ENCODE data around the gene ZBTB46. TPM values are rescaled to one million over a fixed set of nuclear protein-coding genes. Genes with fewer than 3 reads are reported as not detected.
A peak's percentile ranks its signal among the peaks of the same experiment; 100 is the strongest.

ZBTB46 gene
- total RNA-seq, 1 experiment from 2014 or later: 9.5 TPM

- no peak overlapping the region for H3K4me3 ChIP-seq (ENCODE audit: low read depth, low read length)
- Mint-ChIP-seq H3K9me3 (ENCODE audit: unreplicated experiment) (no peaks in the 10 kb centered on the region), H3K36me3 (ENCODE audit: insufficient read depth, unreplicated experiment) (peaks cover 93% of the 10 kb centered on the region), H3K27me3 (ENCODE audit: insufficient read depth, unreplicated experiment) (peaks cover 2% of the 10 kb centered on the region), H3K27ac (ENCODE audit: unreplicated experiment) (peak overlapping the region; percentile 94), H3K4me3 (ENCODE audit: unreplicated experiment) (peak overlapping the region; percentile 40), H3K4me1 (ENCODE audit: low read depth, unreplicated experiment) (peaks cover 11% of the 10 kb centered on the region)
- ChIA-PET CTCF (interaction anchor here (0.7 kb wide), 1 partner anchor 134 kb away, joined by 6 read pairs; no protein-coding TSS in a partner anchor), POLR2A (no interaction called here)
- H3K36me3 ChIP-seq (ENCODE audit: control insufficient read depth, insufficient read depth, low read length): no peaks in the 10 kb centered on the region; the same call in 1 of the 2 replicates
- intact Hi-C loops (cut with micrococcal nuclease; ENCODE audit: unreplicated experiment): loop anchor here (5.0 kb wide), 1 partner anchor 158 kb away; the partner anchor contains the start of gene PTK6
- no TSS peak for BruUV-seq (replicated peaks)
- TF ChIP-seq, protein P1, sequence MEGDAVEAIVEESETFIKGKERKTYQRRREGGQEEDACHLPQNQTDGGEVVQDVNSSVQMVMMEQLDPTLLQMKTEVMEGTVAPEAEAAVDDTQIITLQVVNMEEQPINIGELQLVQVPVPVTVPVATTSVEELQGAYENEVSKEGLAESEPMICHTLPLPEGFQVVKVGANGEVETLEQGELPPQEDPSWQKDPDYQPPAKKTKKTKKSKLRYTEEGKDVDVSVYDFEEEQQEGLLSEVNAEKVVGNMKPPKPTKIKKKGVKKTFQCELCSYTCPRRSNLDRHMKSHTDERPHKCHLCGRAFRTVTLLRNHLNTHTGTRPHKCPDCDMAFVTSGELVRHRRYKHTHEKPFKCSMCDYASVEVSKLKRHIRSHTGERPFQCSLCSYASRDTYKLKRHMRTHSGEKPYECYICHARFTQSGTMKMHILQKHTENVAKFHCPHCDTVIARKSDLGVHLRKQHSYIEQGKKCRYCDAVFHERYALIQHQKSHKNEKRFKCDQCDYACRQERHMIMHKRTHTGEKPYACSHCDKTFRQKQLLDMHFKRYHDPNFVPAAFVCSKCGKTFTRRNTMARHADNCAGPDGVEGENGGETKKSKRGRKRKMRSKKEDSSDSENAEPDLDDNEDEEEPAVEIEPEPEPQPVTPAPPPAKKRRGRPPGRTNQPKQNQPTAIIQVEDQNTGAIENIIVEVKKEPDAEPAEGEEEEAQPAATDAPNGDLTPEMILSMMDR (IDR thresholded peaks at IDR 0.05; ENCODE audit: insufficient read depth in 1 of 2, low read depth in 1 of 2, low read length in 1 of 2, severe bottlenecking in 1 of 2, unreplicated experiment in 1 of 2): no peak
- H3K4me1 ChIP-seq: peaks cover 25% of the 10 kb centered on the region
- no peaks in the 10 kb centered on the region for H3K27me3 ChIP-seq (replicated peaks; ENCODE audit: control insufficient read depth, insufficient read depth, low read length)
- peak; percentile 25 to 58 for DNase-seq
- peaks cover 3% of the 10 kb centered on the region; the same call in 1 of the 2 replicates for H3K9me3 ChIP-seq
Measured at GRCh38 chr20:63694584-63695423, 136.3 kb downstream of the ZBTB46 start.

GRCh38 chr20:63693733-63694583, 137.1 kb downstream of the ZBTB46 start:
- Histone ChIP-seq H3K4me3 (ENCODE audit: low read depth, low read length) (no peak overlapping the region), H3K4me1 (peaks cover 16% of the 10 kb centered on the region), H3K9me3 (peaks cover 3% of the 10 kb centered on the region; the same call in 1 of the 2 replicates), H3K36me3 (ENCODE audit: control insufficient read depth, insufficient read depth, low read length) (no peaks in the 10 kb centered on the region; the same call in 1 of the 2 replicates), H3K27me3 (replicated peaks; ENCODE audit: control insufficient read depth, insufficient read depth, low read length) (no peaks in the 10 kb centered on the region)
- H3K4me1 Mint-ChIP-seq (ENCODE audit: low read depth, unreplicated experiment): peaks cover 11% of the 10 kb centered on the region
- H3K36me3 Mint-ChIP-seq (ENCODE audit: insufficient read depth, unreplicated experiment): peaks cover 93% of the 10 kb centered on the region
- POLR2A ChIA-PET: no interaction called here
- no peaks in the 10 kb centered on the region for H3K9me3 Mint-ChIP-seq (ENCODE audit: unreplicated experiment)
- intact Hi-C loops (cut with micrococcal nuclease; ENCODE audit: unreplicated experiment): loop anchor here (5.0 kb wide), 1 partner anchor 157 kb away; the partner anchor contains the start of gene PTK6
- peak overlapping the region; percentile 94 for H3K27ac Mint-ChIP-seq (ENCODE audit: unreplicated experiment)
- TF ChIP-seq, protein P1 (IDR thresholded peaks at IDR 0.05; ENCODE audit: insufficient read depth in 1 of 2, low read depth in 1 of 2, low read length in 1 of 2, severe bottlenecking in 1 of 2, unreplicated experiment in 1 of 2): no peak
- peak; percentile 22 to 44 for DNase-seq
- H3K27me3 Mint-ChIP-seq (ENCODE audit: insufficient read depth, unreplicated experiment): peaks cover 2% of the 10 kb centered on the region
- CTCF ChIA-PET: interaction anchor here (0.7 to 0.8 kb wide), 2 partner anchors 133 to 156 kb away, joined by 3 to 6 read pairs; no protein-coding TSS in a partner anchor
- peak overlapping the region; percentile 66 for H3K4me3 Mint-ChIP-seq (ENCODE audit: unreplicated experiment)
- no TSS peak for BruUV-seq (replicated peaks)

Other genes with a start within 250 kb of the ZBTB46 start
- gene GMEB2, start 204.2 kb downstream of the ZBTB46 start, total RNA-seq (2022): 20.6 and 21.5 TPM in 2 replicates
- 27.4 and 27.9 TPM in 2 replicates for gene STMN3, start 177.8 kb downstream of the ZBTB46 start, total RNA-seq (2022)
- 51.1 and 61.6 TPM in 2 replicates for gene RTEL1, start 173.0 kb downstream of the ZBTB46 start, total RNA-seq (2022)
- gene TNFRSF6B, start 134.6 kb downstream of the ZBTB46 start, total RNA-seq (2022): not detected in 2 replicates
- 119 and 126 TPM in 2 replicates for gene ARFRP1, start 123.3 kb downstream of the ZBTB46 start, total RNA-seq (2022)
- gene ZGPAT, start 123.2 kb downstream of the ZBTB46 start, total RNA-seq (2022): 69.3 and 74.7 TPM in 2 replicates
- gene LIME1, start 94.6 kb downstream of the ZBTB46 start, total RNA-seq (2022): 18.8 and 23.5 TPM in 2 replicates
- gene SLC2A4RG, start 91.5 kb downstream of the ZBTB46 start, total RNA-seq (2022): 211 and 234 TPM in 2 replicates
- gene ABHD16B, start 30.2 kb upstream of the ZBTB46 start, total RNA-seq (2022): 0.27 TPM in 1 of 2 replicates, not detected in the other
- 286 and 293 TPM in 2 replicates for gene TPD52L2, start 34.0 kb upstream of the ZBTB46 start, total RNA-seq (2022)
- 117 and 124 TPM in 2 replicates for gene DNAJC5, start 63.9 kb upstream of the ZBTB46 start, total RNA-seq (2022)
- gene UCKL1, start 125.2 kb upstream of the ZBTB46 start, total RNA-seq (2022): 101 and 113 TPM in 2 replicates
- 40.0 and 47.9 TPM in 2 replicates for gene ZNF512B, start 138.7 kb upstream of the ZBTB46 start, total RNA-seq (2022)
- 13.4 and 13.6 TPM in 2 replicates for gene SAMD10, start 148.4 kb upstream of the ZBTB46 start, total RNA-seq (2022)
- 176 and 181 TPM in 2 replicates for gene PRPF6, start 149.9 kb upstream of the ZBTB46 start, total RNA-seq (2022)
- gene C20orf204, start 204.9 kb upstream of the ZBTB46 start, total RNA-seq (2022): 3.2 and 3.3 TPM in 2 replicates
- 0.44 and 0.84 TPM in 2 replicates for gene SOX18, start 218.4 kb upstream of the ZBTB46 start, total RNA-seq (2022)
- gene TCEA2, start 231.9 kb upstream of the ZBTB46 start, total RNA-seq (2022): 39.9 and 48.3 TPM in 2 replicates
- 29.3 and 34.3 TPM in 2 replicates for gene RGS19, start 248.3 kb upstream of the ZBTB46 start, total RNA-seq (2022)
- 0.51 and 0.59 TPM in 2 replicates for gene OPRL1, start 248.8 kb upstream of the ZBTB46 start, total RNA-seq (2022)

All from Caco-2 (cell line).